Activated CD4-positive, alpha-beta T cell treated with anti-CD3 and anti-CD28 coated beads for 1 hour (primary cell): ENCODE data around the gene SFMBT2.
"Not testable (repeated sequence)": the region's sequence is repeated elsewhere in the genome, so short reads cannot be mapped to it uniquely, and the experiment has no call there.

Experiments
- DNase-seq: peaks from one replicate; pipeline ENCODE4 v3.0.0-alpha.2; 2020

The SFMBT2 gene

GRCh38 chr10:7317786-7318446 is 92.9 kb downstream of the SFMBT2 start:
- DNase-seq = no peak

GRCh38 chr10:7316839-7317238 is 94.0 kb downstream of the SFMBT2 start:
- DNase-seq = no peak

GRCh38 chr10:7315906-7316305 is 94.9 kb downstream of the SFMBT2 start:
- no peak for DNase-seq

- DNase-seq = no peak
These were observed 96.7 kb downstream of the SFMBT2 start for GRCh38 chr10:7314170-7314569.

GRCh38 chr10:7312488-7312857 is 98.4 kb downstream of the SFMBT2 start:
- DNase-seq = no peak

GRCh38 chr10:7311850-7312487 is 98.9 kb downstream of the SFMBT2 start:
- DNase-seq = not testable (repeated sequence)

GRCh38 chr10:7311218-7311849 is 99.5 kb downstream of the SFMBT2 start:
- DNase-seq = no peak

- no peak for DNase-seq
These were observed 100.8 kb downstream of the SFMBT2 start for GRCh38 chr10:7310076-7310475.

- DNase-seq = no peak
These were observed 102.0 kb downstream of the SFMBT2 start for GRCh38 chr10:7308826-7309225.

- no peak for DNase-seq
These were observed 104.2 kb downstream of the SFMBT2 start for GRCh38 chr10:7306616-7307015.

- DNase-seq = no peak
These were observed 104.7 kb downstream of the SFMBT2 start for GRCh38 chr10:7306147-7306546.

GRCh38 chr10:7305053-7305452 is 105.8 kb downstream of the SFMBT2 start:
- no peak for DNase-seq

- no peak for DNase-seq
These were observed 106.7 kb downstream of the SFMBT2 start for GRCh38 chr10:7304110-7304509.

- DNase-seq = no peak
These were observed 107.8 kb downstream of the SFMBT2 start for GRCh38 chr10:7302930-7303557.

GRCh38 chr10:7302392-7302906 is 108.4 kb downstream of the SFMBT2 start:
- DNase-seq = no peak

- DNase-seq = no peak
These were observed 109.6 kb downstream of the SFMBT2 start for GRCh38 chr10:7301006-7301778.

GRCh38 chr10:7300384-7300971 is 110.4 kb downstream of the SFMBT2 start:
- DNase-seq = no peak

GRCh38 chr10:7299601-7300325 is 111.1 kb downstream of the SFMBT2 start:
- not testable (repeated sequence) for DNase-seq

- DNase-seq = no peak
These were observed 112.3 kb downstream of the SFMBT2 start for GRCh38 chr10:7298495-7298894.

- no peak for DNase-seq
These were observed 113.7 kb downstream of the SFMBT2 start for GRCh38 chr10:7297094-7297493.

GRCh38 chr10:7296648-7297047 is 114.2 kb downstream of the SFMBT2 start:
- DNase-seq = no peak

GRCh38 chr10:7296076-7296475 is 114.8 kb downstream of the SFMBT2 start:
- DNase-seq = no peak
